HEK293 (cell line): ENCODE data around the gene NDE1.

Experiments
- AEBP2 ChIP-seq: fragments of 450-650 bp; formaldehyde crosslinking; IDR thresholded peaks from 2 replicates; pipeline ENCODE4 v1.5.1; 2016; ENCODE audit warnings: missing biosample characterization, missing genetic modification characterization, borderline replicate concordance
- CTCF ChIP-seq: fragments of 450-650 bp; formaldehyde crosslinking; IDR thresholded peaks from 2 replicates; pipeline ENCODE4 v1.5.1; 2016; ENCODE audit warnings: missing biosample characterization, missing genetic modification characterization
- ZBTB7A ChIP-seq: fragments of 450-650 bp; formaldehyde crosslinking; IDR thresholded peaks from 2 replicates; pipeline ENCODE4 v1.5.1; 2016; ENCODE audit warnings: low read depth, missing biosample characterization, missing genetic modification characterization
- ZNF23 ChIP-seq: fragments of 450-650 bp; formaldehyde crosslinking; IDR thresholded peaks from 2 replicates; pipeline ENCODE4 v1.5.1; 2016; ENCODE audit warnings: missing biosample characterization, missing genetic modification characterization, borderline replicate concordance
- TF ChIP-seq, protein P1 (sequence below): fragments of 450-650 bp; formaldehyde crosslinking; IDR thresholded peaks from 2 replicates; pipeline ENCODE4 v1.5.1; 2017; ENCODE audit warnings: missing biosample characterization, missing genetic modification characterization
- TF ChIP-seq, protein P2 (sequence below): fragments of 450-650 bp; formaldehyde crosslinking; IDR thresholded peaks from 2 replicates; pipeline ENCODE4 v1.5.1; 2017; ENCODE audit warnings: missing biosample characterization, missing genetic modification characterization

DNA sequence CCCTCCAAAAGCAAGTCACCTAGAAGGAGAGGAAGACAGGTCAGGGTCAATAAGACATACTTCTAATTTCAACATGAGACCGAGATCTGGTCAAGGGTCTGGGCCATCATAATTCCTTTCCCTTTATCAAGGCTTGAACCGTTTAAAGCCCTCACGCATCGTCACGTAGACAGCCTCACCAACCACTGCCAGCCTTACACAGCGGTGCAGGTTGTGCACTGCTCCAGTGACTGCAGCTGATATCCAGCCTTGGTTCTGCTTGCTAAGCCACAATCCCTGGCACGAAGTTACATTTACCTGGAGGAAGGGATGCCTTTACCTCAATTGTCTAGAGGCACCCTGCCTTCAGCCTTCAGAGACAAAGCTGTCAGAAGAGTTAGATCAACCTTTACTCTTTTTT, 121.6 kb downstream of the NDE1 start:
- TF ChIP-seq AEBP2 (tag by site-specific recombination) (no peak), ZBTB7A (tag by site-specific recombination) (no peak), CTCF (tag by site-specific recombination) (no peak), ZNF23 (tag by site-specific recombination) (no peak)
- TF ChIP-seq, protein P1, sequence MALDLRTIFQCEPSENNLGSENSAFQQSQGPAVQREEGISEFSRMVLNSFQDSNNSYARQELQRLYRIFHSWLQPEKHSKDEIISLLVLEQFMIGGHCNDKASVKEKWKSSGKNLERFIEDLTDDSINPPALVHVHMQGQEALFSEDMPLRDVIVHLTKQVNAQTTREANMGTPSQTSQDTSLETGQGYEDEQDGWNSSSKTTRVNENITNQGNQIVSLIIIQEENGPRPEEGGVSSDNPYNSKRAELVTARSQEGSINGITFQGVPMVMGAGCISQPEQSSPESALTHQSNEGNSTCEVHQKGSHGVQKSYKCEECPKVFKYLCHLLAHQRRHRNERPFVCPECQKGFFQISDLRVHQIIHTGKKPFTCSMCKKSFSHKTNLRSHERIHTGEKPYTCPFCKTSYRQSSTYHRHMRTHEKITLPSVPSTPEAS (tag by site-specific recombination) = no peak
- TF ChIP-seq, protein P2, sequence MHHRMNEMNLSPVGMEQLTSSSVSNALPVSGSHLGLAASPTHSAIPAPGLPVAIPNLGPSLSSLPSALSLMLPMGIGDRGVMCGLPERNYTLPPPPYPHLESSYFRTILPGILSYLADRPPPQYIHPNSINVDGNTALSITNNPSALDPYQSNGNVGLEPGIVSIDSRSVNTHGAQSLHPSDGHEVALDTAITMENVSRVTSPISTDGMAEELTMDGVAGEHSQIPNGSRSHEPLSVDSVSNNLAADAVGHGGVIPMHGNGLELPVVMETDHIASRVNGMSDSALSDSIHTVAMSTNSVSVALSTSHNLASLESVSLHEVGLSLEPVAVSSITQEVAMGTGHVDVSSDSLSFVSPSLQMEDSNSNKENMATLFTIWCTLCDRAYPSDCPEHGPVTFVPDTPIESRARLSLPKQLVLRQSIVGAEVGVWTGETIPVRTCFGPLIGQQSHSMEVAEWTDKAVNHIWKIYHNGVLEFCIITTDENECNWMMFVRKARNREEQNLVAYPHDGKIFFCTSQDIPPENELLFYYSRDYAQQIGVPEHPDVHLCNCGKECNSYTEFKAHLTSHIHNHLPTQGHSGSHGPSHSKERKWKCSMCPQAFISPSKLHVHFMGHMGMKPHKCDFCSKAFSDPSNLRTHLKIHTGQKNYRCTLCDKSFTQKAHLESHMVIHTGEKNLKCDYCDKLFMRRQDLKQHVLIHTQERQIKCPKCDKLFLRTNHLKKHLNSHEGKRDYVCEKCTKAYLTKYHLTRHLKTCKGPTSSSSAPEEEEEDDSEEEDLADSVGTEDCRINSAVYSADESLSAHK (tag by site-specific recombination) = no peak
